ENCODE data around the gene PIGZ. TPM values are rescaled to one million over a fixed set of nuclear protein-coding genes. Genes with fewer than 3 reads are reported as not detected.
A peak's percentile ranks its signal among the peaks of the same experiment; 100 is the strongest.

Gene PIGZ
- total and polyA plus RNA-seq, 10 donors = 2.0 to 5.1 (median 2.5) TPM

DNA sequence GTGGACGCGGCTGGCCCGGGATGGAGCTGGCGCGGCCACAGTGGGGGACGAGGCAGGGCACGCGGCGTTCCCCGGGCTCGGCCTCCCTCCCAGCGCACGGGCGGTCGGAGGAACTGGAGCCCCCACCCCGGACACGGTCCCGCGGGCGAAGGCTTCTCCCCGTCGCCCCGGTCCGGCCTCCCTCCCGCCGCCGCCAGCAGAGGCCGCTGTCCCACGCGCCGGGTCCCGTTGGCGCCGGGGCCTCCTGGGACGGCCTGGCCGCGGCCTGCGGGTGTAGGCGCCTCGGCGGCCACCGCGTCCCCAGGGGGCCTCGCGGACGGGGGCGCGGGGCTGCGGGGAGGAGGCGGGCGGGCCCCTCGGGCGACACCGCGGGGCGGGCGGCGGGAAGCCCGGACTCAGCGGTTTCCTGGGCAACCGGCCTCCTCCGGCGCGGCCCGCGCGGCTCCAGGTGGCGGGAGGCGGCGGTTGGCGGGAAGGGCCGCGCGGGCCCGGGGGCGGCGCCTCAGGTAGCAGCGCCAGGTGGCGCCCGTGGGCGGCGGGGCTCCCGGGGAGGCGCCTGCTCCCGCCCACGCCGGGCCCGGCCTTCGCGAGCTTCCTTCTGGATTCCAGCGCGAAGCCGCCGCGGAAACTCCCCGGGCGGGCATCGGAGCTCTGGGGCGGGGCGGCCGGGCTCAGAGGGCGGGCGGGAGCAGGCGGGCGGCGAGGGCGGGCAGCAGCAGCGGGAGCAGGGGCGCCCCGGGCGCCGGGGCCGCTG lies 34.2 kb upstream of the PIGZ start:
- intact Hi-C loops (cut with DNase I; ENCODE audit: low total_unique reads) = no loop called here
- H3K4me1 ChIP-seq = peaks cover 0 to 21% (median 17%) of the 10 kb centered on the region in 6 donors
- TF ChIP-seq, protein P1, sequence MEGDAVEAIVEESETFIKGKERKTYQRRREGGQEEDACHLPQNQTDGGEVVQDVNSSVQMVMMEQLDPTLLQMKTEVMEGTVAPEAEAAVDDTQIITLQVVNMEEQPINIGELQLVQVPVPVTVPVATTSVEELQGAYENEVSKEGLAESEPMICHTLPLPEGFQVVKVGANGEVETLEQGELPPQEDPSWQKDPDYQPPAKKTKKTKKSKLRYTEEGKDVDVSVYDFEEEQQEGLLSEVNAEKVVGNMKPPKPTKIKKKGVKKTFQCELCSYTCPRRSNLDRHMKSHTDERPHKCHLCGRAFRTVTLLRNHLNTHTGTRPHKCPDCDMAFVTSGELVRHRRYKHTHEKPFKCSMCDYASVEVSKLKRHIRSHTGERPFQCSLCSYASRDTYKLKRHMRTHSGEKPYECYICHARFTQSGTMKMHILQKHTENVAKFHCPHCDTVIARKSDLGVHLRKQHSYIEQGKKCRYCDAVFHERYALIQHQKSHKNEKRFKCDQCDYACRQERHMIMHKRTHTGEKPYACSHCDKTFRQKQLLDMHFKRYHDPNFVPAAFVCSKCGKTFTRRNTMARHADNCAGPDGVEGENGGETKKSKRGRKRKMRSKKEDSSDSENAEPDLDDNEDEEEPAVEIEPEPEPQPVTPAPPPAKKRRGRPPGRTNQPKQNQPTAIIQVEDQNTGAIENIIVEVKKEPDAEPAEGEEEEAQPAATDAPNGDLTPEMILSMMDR (IDR thresholded peaks at IDR 0.05 in 8 of 11, conservative IDR thresholded peaks at IDR 0.05 in 3 of 11) = peak; percentile 10 to 90 (median 73)
- TF ChIP-seq POLR2AphosphoS5 (IDR thresholded peaks at IDR 0.05) = peak in 2 of 3 donors; percentile 47 to 52
- no peak for TF ChIP-seq POLR2A (IDR thresholded peaks at IDR 0.05)
- H3K36me3 ChIP-seq = no peaks in the 10 kb centered on the region
- WGBS, 5 donors = 0 to 1% (median 0%) methylated on average over 7 to 113 of the region's 113 CpGs
- H3K4me3 ChIP-seq = peak overlapping the region; percentile 31 to 75 (median 44)
- no peaks in the 10 kb centered on the region for H3K9me3 ChIP-seq
- peak overlapping the region; percentile 22 to 84 (median 76) for H3K27ac ChIP-seq
- H3K27me3 ChIP-seq (replicated peaks in 1 of 7) = peaks cover 0 to 16% (median 0%) of the 10 kb centered on the region in 7 donors
- peak; percentile 96 for DNase-seq

DNA sequence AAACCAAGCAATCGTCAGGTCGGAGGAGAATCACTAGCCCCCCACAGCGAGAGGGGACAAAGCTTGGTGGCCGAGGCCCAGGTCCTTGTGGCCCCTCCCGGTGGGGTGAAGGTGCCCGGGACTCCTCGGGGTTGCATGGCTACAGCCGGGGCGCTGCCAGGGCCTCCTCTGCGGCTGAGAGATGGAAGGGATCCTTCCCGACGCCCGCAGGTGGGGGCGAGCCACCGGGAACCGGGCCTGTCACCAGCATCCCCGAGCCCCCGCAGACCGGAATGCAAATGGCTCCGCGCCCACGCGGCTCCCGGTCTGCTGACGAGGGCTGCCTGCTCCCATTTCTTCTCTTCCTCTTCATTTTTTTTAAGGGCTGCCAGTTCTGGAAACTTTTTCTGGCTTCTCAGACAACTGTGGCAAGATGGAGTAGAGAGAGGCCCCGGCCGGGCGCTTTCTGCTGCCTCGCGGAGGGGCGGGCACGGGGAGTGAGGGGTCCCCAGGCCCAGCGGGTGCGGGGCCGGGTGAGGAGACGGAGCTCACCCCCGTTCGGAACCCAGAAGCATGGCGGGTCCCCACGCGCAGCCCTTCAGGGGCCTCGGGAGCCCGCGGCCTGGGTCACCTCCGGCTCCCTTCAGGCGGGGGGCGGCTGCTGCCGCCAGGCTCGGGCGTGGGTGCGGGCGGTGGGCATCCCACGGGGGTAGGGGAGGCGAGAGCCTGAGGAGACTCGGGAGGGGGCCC lies 33.5 kb upstream of the PIGZ start:
- WGBS, 5 donors = 24 to 40% (median 34%) methylated on average over 41 to 55 of the region's 55 CpGs
- DNase-seq = peak; percentile 76
- H3K4me1 ChIP-seq = peaks cover 0 to 21% (median 17%) of the 10 kb centered on the region in 6 donors
- no peaks in the 10 kb centered on the region for H3K36me3 ChIP-seq
- intact Hi-C loops (cut with DNase I; ENCODE audit: low total_unique reads) = no loop called here
- H3K9me3 ChIP-seq = no peaks in the 10 kb centered on the region
- H3K27me3 ChIP-seq (replicated peaks in 1 of 7) = peaks cover 0 to 16% (median 0%) of the 10 kb centered on the region in 7 donors
- peak overlapping the region; percentile 31 to 75 (median 44) for H3K4me3 ChIP-seq
- TF ChIP-seq POLR2A (IDR thresholded peaks at IDR 0.05) = no peak
- TF ChIP-seq, protein P1 (IDR thresholded peaks at IDR 0.05 in 8 of 11, conservative IDR thresholded peaks at IDR 0.05 in 3 of 11) = no peak
- no peak for TF ChIP-seq POLR2AphosphoS5 (IDR thresholded peaks at IDR 0.05)
- peak overlapping the region; percentile 22 to 84 (median 76) for H3K27ac ChIP-seq

DNA sequence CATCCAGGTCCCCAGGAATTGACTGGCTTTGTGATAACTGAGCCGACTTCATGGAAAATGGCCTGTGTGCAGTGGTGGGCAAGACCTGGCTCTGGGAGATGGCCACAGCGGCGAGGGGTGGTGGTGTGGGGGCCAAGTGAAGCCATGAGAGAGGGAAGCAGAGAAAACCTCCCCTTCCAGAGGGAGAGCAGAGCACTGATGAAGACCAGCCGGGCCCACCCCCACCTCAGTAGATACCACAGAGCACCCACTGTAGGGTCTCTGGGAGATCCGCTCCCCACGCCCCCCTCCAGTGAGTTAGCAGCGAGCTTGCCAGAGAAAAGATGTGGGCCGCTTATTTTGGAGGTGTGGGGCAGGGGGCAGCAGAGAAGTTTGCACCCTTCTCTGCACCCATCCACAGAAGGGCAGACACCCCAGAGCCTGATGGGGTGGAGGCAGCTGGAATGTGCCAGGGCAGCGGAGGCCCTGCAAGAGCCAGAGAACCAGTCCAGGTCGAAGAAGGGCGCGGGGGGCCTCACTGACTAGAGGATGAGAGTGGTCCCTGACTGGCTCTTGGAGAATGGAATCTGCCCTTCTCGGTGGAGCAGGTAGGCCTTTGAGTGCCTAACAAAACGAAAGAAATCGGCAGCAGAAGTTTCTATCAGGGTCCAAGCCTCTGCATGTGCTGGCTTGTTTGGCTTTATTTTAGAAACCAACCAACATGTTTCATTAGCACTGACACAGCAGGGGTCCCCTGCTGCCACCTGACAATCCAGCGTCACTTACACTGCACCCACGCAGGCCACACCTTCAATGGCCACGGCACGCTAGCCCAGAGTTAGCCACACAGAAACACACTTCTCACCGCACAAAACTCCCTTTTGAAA lies 32.7 kb upstream of the PIGZ start:
- Histone ChIP-seq H3K9me3 (no peaks in the 10 kb centered on the region), H3K27ac (peak overlapping the region in 5 of 8 donors; percentile 65 to 84 (median 78)), H3K36me3 (no peaks in the 10 kb centered on the region), H3K4me1 (peaks cover 0 to 21% (median 17%) of the 10 kb centered on the region in 6 donors), H3K27me3 (replicated peaks in 1 of 7) (peaks cover 0 to 16% (median 0%) of the 10 kb centered on the region in 7 donors), H3K4me3 (peak overlapping the region in 3 of 8 donors; percentile 45 to 75 (median 65))
- TF ChIP-seq POLR2A (IDR thresholded peaks at IDR 0.05) = no peak
- TF ChIP-seq, protein P1 (IDR thresholded peaks at IDR 0.05 in 8 of 11, conservative IDR thresholded peaks at IDR 0.05 in 3 of 11) = no peak
- no peak for TF ChIP-seq POLR2AphosphoS5 (IDR thresholded peaks at IDR 0.05)
- peak; percentile 60 for DNase-seq
- intact Hi-C loops (cut with DNase I; ENCODE audit: low total_unique reads) = no loop called here
- 93 to 96% (median 95%) methylated on average over 19 to 20 of the region's 20 CpGs for WGBS, 5 donors
